GM10266 (cell line): Measurements from ENCODE around the gene ATP6V1B1.

Source experiments
- DNase-seq: peaks from one replicate; pipeline ENCODE4 v3.0.0; 2012; ENCODE audit errors: extremely low spot score
- CTCF ChIP-seq: IDR thresholded peaks from 2 replicates; pipeline ENCODE4 v1.5.1; 2012; ENCODE audit warnings: mild to moderate bottlenecking, low read depth; ENCODE audit not compliant: control insufficient read depth, insufficient read depth; ENCODE audit errors: missing control alignments

The ATP6V1B1 gene

DNA sequence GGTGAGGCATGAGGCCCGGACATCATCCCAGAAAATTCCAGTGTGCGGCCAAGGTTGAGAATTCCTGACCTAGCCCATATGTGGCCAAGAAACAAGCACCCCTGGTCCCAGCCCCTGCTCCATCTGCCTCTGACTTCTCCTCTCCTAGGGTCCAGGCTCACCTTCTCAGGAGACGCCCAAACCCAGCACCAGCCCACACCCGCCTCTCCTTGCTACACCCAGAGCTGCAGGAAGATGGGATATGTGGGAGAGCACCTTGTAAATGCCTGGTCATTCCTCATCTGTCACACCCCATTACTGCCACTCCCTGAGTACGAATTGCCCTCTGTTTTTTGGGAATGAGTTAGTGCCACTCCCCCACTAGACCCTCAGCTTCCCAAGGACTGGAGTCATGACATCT is 7.3 kb upstream of the ATP6V1B1 start:
- TF ChIP-seq CTCF: no peak
- no peak for DNase-seq

DNA sequence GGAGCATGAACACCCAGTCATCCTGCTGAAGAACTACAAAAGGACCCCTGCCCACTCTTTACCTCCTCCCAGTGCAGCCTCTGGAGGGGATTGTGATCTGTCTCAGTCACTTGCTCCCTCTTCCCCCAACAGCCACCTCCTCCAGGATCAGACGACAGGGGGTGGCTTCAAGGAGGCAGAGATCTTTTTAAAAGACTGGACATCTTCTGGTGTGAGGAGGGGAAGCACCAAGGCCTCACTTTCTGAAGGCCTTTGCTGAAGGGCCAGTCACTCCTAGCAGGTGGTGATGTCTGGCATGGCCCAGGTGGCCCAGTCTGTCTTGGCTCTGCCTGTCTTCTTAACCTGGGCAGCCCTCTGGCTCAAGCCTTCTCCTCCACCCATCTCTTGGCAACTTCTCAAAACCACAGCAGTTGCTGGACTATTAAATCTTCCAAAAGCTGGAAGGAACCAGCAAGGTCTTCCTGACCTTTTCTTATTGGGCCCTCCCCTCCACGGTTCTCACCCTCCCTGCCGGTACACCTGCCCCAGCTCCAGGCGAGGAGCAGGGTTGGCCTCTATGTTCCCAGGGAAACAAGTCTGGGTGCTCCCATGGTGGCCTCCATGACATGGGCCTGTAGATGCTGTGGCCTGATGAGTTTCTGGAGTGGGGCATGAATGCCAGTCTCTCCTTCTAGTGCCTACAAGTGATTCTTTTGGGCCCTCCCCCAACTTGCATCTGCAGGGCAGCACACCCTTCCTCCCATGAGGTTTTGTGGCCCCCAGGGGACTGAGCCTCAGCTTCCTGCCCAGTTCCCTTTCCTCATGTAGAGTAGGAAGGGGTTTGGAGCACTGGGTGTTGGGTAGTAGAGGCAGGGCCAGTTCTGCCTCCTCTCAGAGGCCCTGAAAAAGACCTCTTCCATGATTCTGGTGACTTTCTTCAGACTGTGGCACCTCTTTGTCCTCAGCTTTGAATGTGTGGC is 5.0 kb upstream of the ATP6V1B1 start:
- no peak for DNase-seq
- no peak for TF ChIP-seq CTCF

DNA sequence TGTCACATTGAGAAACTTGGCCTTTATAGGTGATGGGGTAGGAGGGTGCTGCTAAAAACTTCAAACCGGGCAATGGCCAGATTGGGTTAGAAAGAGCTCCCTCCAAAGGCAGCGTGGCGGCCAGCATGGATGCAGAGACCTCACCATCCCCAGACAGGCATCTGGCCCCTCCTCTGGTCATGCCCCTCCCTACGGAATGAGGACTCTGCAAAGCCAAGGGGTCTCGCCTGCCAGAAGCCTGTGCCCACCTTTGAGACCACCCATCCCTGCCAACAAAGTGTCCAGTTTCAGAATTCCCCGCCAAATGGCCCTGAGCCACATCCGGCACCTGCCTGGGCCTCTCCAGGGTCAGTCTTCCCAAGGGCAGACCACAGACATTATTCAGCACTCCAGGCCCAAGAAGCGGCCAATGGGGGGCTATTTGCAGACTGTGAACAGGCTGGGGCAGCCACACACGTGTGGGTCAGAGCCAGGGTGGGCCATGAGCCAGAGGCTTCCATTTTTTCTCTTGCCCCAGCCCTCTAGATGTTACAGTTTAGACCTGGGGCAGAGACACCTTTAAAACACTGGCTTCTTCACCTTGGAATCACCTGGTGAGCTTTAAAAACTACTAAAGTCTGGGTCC is 4.2 kb upstream of the ATP6V1B1 start:
- no peak for TF ChIP-seq CTCF
- DNase-seq: no peak

DNA sequence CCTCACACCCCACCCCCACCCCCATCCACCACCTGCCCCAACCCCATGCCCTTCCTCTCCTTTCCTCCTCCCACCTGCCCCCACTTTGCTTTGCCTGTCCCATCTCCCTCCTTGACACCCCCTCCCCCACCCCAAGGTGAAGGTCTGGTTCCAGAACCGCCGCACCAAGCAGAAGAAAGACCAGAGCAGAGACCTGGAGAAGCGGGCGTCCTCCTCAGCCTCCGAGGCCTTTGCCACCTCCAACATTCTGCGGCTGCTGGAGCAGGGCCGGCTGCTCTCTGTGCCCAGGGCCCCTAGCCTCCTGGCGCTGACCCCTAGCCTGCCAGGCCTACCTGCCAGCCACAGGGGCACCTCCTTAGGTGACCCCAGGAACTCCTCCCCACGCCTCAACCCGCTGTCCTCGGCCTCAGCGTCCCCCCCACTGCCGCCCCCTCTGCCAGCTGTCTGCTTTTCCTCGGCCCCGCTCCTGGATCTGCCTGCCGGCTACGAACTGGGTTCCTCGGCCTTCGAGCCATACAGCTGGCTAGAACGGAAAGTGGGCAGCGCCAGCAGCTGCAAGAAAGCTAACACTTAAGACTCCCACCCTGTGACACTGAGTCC is 3.0 kb upstream of the ATP6V1B1 start:
- no peak for TF ChIP-seq CTCF
- no peak for DNase-seq

GRCh38 chr2:70934981-70935380 is 719 bp upstream of the ATP6V1B1 start:
- no peak for TF ChIP-seq CTCF
- no peak for DNase-seq

- no peak for DNase-seq
- TF ChIP-seq CTCF: no peak
Observed at GRCh38 chr2:70936165-70936978, 672 bp downstream of the ATP6V1B1 start.
